HG03378 (cell line): Measurements from ENCODE around the gene LOXL4.

Experiments used
- ATAC-seq: cut with Tn5 transposase; IDR thresholded peaks from one replicate; pipeline ENCODE4 v1.9.1; 2021; ENCODE audit warnings: mild to moderate bottlenecking, moderate library complexity; ENCODE audit not compliant: unreplicated experiment

LOXL4 gene

DNA sequence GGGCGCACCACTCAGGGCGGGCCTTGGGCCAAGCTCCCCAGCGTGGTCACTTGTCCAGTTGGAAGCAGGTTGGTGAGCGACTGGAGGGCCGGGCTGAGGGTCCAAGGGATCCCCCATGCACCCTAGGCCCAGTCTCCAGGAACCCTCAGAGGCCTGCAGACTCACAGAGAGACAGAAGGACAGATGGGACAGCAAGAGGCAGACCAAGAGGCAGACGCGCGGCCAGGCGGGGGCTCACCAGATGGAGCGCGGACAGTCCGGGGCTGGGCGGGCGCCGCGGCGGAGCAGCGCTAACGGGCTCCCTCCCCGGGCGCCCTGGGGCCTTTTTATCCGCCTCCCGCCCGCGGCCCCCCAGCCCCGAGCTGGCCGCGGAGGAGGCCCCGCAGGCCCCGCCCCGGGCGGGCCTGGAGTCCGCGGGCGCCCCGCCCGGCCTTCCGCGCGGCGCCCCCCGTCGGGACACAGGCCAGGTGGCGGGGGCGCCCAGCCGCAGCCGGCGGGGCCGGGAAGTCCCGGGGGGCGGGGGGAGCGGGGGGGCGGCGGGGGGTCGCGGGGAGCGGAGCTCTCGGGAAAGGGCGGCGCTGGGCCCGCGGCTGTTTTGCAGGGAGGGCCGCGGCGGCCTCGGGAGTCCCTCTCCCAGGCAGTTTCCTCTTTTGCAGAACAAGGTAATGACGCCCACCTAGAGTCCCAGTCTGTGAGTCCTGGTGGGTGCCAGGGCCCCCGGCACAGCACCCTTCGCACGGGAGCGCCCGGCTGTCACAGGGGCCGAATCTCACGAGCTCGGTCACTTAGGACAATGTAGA is at the start of gene LOXL4:
Gene LOXL4, minus strand, starts transcription at position 301 of the 800 bp plus-strand sequence. CDS start 5,175 bp downstream, outside the sequence.
- no peak for ATAC-seq

DNA sequence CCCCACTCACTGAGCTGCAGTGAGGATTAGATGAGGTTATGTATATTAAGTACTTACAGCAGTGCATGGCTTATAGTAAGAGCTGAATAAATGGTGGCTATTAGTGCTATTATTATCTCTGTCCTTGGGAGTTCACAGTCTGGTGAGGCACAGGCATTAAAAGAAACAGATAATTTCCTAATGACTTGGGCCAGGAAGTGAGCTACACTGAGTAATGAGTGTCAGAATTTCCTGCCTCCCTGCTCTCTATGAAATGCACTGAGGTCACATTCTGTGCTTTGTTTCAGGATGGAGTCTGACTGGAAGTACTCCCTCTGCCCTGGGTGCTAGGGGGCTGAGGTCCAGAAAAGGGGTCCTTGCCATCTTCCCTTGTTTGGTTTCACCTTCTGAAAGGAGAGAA is 48.7 kb upstream of the LOXL4 start:
- no peak for ATAC-seq

GRCh38 chr10:98316170-98316569 is 48.2 kb upstream of the LOXL4 start:
- ATAC-seq = no peak

DNA sequence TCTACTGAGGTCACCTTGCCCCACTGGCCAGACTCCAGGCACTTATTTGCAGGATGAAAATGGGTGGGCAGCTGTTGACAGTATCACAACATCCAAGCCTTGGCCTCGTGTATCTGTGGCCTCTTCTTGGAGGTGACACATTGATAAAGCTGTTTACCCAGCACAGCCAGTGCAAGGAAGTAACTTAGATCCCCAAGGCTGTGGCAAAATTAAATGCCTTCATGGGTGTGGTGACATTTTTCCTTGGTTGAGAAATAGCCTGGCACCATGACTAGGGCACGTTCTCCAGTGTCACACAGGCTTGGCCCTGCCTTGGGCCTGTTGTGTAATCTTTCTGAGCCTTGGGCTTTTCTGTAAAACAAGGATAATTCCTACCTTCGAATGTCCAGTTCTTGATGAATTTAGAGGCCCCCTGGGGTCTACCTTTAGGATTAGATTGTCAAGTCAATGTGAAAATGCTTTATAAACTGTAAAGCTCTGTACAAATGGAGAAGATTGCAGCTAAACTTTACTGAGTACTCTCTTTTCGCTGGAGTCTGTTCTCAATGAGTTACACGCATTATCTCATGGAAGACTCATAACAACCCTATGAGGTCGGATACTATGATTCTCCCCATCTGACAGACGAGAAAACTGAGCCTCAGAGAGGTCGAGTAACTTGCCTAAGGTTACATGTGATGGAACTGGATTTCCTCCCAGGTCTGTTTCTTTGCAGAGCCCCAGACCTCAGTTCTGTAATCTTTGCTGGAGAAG is 46.7 kb upstream of the LOXL4 start:
- ATAC-seq = no peak

DNA sequence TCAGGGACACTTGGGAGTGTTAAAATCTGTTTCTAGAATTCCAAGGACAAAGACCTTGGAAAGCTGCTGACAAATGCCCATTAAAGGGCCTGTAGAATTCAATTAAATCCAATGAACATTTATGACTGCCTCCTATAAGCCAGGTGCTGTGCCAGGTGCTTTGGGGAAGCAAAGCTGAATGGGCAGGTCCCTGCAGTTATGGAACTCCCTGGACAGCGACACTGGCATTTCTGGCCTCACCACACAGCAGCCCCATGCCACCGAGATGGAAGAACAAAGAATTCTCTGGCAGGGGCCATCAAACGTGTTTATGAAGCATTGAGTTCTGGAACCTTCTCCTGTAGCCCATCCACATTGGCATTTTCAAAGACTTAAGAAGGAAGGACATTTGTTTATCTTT is 45.6 kb upstream of the LOXL4 start:
- ATAC-seq = no peak

DNA sequence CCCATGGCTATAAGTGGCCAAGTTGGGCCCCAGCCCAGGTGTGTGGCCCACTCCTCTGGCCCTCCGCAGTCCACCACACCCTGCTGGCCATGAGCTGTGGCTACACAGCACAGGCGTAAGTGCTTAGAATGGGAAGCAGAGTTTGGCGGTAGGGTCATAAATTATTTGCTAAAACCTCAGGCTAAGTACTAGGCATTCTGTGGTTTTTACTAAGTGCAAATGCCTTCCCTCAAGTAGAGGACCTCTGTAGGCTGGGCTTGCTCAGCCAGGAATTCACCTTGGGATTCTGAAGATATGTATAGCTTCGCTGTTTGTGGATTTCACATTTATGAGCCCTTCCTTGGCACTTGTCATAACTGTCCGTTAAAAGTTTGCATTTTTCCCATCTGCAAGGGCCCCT is 44.8 kb upstream of the LOXL4 start:
- no peak for ATAC-seq

- no peak for ATAC-seq
Measured at GRCh38 chr10:98312349-98312748, 44.4 kb upstream of the LOXL4 start.

DNA sequence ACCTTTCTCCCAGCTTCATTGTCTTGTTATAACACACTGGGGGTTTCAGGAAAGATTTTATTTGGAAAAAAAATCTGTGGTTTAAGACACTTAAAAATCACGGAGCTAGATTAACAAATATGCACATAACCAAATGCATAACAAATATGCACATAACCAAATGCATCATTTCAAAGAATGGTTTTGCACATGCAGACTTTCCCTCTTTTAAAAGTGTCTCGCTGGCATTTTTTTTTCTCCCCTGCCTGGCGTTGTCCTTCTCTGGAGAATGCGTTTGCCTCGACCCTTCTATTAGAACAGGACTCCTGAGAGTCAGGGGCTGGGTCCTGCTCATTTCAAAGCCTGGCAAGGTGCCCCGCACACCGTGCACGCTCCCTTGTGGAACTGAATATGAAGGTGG is 42.7 kb upstream of the LOXL4 start:
- no peak for ATAC-seq

- no peak for ATAC-seq
Measured at GRCh38 chr10:98309366-98310355, 41.7 kb upstream of the LOXL4 start.

DNA sequence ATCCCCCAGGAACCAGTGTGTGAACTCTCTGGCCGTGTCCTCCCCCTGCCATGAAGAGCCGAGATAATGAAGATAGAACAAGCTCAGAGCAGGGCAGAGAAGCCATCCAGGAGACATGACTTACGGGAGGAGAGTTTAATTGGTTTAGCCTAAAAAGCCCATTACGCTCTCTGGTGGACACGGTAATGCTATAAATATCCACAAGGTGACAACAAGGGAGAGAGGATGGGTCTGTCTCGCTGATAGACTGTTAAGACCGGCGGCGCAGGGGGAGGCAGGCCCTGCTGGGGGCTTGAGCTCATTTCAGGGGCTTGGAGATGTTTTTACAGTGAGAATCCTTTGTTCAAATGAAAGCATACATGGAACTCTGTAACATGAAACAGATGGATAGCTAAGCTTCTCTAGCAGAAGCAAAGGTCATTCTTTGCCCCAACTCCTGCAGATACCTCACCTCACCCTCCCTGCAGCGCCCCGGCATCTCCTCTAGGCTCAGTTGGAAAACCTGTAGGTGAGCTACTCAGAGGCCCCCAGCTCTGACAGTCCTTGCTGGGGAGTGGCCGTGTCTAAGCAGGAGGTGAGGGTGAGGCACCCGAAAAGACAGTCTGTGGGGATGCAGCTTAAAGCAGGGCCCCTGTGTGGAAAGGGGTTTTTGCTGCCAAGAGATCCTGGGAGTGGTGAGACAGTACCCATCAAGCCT is 40.8 kb upstream of the LOXL4 start:
- no peak for ATAC-seq

- no peak for ATAC-seq
Measured at GRCh38 chr10:98307916-98308541, 40.0 kb upstream of the LOXL4 start.

GRCh38 chr10:98306501-98306900 is 38.5 kb upstream of the LOXL4 start:
- no peak for ATAC-seq

DNA sequence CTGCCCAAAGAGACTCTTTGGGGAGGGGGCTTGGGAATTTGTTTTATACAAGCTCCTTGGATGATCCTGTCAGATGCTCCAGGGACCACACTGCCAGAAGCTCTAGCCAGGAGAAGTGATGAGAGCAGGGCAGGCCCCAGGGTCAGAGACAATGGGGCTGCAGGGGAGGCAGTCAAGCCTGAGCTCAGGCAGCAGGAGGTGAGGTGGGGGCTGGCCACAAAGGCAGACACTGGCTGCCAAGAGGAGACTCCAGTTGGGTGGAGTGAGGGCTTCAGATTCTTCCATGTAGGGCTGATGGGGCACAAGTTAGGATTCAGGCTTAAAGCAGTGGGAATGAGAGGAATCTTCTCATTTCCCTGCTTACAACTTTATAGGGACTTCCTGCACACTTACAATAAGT is 35.6 kb upstream of the LOXL4 start:
- ATAC-seq = no peak

DNA sequence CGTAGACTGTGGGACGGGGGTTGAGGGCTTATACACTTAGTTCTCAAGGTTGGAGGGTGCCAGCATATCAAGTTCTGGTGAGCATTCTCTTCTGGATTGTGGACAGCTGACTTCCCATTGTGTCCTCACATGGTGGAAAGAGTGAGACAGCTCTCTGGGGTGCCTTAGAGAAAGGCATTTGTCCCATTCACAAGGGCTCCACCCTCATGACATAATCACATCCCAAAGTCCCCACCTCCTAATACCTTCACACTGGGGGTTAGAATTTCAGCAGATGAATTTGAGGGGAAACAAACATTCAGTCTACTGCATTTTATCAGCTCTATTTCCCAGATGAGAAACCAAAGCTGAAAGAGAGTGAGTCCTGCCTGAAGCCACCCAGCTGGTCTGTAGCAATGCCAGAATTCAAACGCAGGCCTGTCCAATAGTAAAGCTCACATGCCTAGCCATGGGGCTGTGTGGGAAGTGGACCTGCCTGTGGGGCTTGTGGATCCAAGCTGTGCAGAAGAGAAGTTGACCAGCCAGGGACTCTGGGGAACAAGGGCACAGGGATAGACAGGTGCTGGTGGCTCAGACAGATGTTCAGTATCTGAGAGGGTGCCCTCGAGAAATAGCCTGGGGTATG is 34.9 kb upstream of the LOXL4 start:
- ATAC-seq = no peak

DNA sequence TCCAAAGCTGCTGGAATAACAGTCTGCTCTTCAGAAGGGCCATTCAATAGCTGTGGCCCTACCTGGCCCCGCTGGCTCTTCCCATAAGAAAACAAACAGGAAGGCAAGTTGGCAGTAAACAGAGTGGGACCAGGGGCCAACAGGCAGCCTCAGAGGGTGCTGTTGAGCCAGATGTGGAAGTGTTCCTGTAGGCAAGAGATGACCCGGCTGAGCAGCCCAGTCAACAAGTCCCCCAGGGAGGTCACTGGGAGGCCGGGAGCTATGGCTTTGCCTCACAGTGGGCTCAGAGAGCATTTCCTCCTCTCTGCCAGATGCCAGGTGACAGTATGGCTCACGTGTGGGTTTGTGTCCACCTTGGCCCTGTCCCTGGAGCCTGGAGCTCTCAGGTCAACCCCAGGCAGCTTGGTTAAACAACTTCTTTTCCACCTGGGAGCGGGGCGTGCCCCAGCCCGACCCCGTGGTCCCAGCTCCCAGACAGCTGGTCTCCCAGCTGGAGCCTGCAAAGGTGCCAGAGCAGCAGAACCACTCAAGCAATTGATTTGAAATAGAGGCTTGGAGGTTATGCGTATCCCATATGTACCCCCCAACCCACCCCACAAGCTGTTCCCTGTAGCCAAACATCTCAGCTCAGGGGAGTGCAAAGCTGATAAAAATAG is 33.8 kb upstream of the LOXL4 start:
- ATAC-seq = no peak

- no peak for ATAC-seq
Measured at GRCh38 chr10:98300526-98301229, 32.7 kb upstream of the LOXL4 start.

DNA sequence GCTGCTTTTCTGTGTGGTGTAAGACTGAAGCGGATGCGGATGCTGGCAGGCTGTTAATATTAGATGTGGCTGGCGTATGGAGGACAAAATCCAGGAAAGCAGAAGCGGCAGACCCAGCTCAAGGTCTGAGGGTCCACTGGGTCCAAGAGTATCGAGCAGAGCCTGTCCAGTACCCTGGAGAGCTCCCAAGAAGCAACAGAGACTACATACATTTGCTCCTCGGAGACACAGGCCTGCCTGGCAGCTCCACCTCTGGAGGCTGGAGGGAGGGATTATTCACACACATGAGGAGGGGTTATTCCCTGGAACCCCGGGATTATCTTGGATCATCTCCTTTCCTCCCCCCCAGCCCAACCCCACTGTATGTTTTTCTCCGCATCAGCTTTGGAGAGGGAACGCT is 31.3 kb upstream of the LOXL4 start:
- no peak for ATAC-seq

GRCh38 chr10:98296524-98296923 is 28.5 kb upstream of the LOXL4 start:
- ATAC-seq = no peak
